Left kidney (tissue), 8 donors: ENCODE results near the gene CCR4. TPM values are rescaled to one million over a fixed set of nuclear protein-coding genes. Genes with fewer than 3 reads are reported as not detected.
"Not testable (repeated sequence)": the region's sequence is repeated elsewhere in the genome, so short reads cannot be mapped to it uniquely, and the experiment has no call there.

Experiments
- DNase-seq: peaks from one replicate; pipeline ENCODE4 v3.0.0-alpha.2; 2013
- long read RNA-seq, 8 donors: transcript quantifications; one replicate each; lab custom pipeline, GENCODE V29; 2026
- polyA plus RNA-seq: library from polyadenylated mRNA; unstranded; fragments of 120-200 nt; gene quantifications from one replicate; pipeline ENCODE4 v1.2.1, GENCODE V29; 2013; ENCODE audit not compliant: insufficient read length

Gene CCR4
- 0.18 TPM for polyA plus RNA-seq
- long read RNA-seq, donor 1 = 0 reads
- long read RNA-seq, donor 2, partial matches to known transcripts = 32 of 51 reads
- long read RNA-seq, donor 2, other reads (novel, unspliced or antisense) = 19 of 51 reads
- long read RNA-seq, donor 3 = 0 reads
- long read RNA-seq, donor 4 = 0 reads
- long read RNA-seq, donor 5 = 0 reads
- long read RNA-seq, donor 6 = 0 reads
- long read RNA-seq, donor 7 = 0 reads
- long read RNA-seq, donor 8 = 0 reads

DNA sequence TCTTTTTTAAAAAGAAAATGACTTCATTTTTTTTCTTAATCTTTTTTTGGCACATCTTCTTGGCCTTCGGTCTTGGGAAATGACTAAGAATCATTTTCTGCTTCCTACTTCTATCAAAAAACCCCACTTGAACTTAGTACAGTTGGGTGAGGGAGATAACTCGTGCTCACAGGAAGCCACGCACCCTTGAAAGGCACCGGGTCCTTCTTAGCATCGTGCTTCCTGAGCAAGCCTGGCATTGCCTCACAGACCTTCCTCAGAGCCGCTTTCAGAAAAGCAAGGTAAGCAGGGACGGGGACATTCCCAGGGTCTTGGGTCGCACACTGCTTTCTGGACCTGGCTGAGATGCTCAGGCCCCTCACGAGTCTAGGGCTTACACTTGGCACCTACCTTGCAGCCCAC lies at the start of gene CCR4:
CCR4 (plus strand) TSS at position 235 of the 402 bp plus-strand sequence. CDS start 1,779 bp downstream, outside the sequence.
- DNase-seq = no peak

DNA sequence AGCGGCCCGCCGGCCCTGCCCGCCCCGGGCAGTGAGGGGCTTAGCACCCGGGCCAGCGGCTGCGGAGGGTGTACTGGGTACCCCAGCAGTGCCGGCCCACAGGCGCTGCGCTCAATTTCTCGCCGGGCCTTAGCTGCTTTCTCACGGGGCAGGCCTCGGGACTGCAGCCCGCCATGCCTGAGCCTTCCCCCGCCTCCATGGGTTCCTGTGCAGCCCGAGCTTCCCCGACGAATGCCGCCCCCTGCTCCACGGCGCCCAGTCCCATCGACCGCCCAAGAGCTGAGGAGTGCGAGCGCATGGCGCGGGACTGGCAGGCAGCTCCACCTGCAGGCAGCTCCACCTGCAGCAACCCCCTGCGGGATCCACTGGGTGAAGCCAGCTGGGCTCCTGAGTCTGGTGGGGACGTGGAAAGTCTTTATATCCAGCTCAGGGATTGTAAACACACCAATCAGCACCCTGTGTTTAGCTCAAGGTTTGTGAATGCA lies 48.5 kb upstream of the CCR4 start:
- DNase-seq = peak; percentile 27

DNA sequence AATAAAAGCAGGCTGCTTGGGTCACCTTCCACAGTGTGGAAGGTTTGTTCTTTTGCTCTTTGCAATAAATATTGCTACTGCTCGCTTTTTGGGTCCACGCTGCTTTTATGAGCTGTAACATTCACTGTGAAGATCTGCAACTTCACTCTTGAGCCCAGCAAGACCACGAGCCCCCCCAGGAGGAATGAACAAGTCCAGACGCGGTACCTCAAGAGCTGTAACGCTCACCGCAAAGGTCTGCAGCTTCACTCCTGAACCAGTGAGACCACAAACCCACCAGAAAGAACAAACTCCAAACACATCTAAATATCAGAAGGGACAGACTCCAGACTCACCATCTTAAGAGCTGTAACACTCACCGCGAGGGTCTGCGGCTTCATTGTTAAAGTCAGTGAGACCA lies 47.5 kb upstream of the CCR4 start:
- no peak for DNase-seq

DNA sequence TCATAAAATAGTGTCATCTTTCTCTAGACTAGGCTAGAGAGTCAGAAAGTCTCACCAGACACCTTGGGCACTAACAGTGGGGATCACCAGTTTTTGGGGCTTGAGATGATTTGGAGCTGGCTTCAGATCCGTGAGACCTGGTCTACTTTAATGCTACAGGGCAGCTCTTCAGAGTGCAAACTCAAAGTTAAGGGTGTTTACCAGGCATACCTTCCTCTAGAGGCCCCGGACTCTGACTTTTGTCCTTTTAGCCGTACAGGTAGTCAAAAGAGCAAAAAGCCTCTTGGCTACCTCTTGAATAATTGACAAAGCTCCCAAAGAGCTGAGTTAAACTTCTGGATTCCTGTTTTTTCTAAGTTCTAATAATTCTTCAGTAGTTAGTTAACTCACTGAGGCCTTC lies 41.4 kb upstream of the CCR4 start:
- no peak for DNase-seq

DNA sequence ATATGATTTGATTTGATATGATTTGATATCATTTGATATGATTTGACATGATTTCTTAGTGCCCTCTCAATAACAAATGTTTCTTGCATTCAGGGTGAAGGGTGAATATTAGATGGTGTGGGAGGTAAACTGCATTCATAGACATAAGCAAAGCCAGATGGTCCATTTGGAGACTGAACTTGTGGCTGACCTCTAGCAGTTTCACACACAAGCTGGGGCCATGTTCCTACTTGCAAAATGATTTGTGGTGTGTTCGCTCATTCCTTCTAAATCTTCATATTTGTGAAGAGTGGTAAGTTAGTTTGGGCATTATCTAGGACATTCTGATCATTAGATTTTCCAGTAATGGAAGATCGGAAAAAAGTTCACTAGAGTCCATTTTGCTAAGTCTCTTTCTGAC lies 40.5 kb upstream of the CCR4 start:
- DNase-seq = no peak

DNA sequence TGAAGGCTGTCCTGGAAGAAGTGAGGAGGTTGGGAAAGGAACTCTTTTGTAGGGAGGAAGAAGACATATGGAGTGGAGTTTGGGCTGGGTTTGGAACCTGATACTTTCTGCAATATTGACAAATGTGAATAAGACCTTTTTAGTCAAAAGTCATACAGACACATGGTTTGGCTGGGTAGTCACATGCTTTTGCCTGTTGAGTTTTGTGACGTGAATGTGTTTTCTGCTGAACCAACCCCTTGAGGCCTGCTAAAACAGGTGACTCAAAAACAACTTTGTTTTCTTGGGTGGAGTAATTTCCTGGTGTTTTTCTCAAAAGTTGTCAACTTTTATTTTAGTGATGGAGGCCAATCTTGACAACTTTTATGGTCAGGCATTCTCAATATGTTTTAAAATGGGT lies 39.4 kb upstream of the CCR4 start:
- DNase-seq = no peak

DNA sequence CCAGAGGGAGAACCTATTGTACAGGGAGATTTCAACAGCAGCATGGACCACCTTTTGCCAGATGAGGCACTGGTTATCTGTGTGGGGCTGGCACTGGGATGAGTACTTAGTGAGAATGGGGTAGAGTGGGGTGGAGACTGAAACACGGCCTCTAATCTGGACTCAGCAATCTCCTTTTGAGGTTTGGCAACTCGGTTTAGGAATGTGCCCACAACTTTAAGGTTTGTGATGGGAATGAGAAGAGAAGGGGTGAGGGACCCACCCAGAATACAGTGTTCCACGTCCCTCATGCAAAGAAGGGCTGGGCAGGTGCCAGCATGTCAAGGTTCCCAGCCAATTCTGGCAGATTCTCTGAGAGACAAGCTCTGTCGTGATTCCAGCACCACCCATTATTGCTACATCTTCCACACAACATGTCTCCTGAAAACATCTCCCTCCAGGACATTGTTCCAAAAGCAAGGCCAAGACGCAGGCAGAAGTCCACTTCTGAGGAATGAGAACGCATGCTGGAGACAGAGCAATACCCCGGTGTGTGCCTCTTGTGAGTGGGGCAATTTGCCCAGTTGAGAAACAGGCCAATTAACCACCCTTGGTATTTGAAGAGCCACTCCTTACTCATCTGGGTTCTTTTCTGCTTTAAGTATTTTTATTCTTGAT lies 37.5 kb upstream of the CCR4 start:
- no peak for DNase-seq

DNA sequence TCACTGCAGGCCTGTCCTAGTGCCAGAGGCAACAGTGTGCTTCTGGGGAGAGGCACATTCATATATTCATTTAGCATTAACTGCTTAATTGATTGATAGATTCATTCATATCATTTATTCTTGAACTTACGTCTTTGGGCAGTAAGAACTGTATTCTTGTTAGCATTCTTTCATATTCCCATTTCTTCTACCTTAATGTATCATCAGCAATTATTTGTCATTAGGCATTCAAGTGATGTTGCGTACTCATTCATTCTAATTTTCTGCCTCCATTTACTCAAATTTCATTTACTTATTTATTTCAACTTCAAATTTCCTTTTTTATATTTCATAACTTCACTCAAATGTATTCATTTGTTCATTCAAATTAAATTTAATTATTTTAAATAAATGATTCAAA lies 31.5 kb upstream of the CCR4 start:
- no peak for DNase-seq

DNA sequence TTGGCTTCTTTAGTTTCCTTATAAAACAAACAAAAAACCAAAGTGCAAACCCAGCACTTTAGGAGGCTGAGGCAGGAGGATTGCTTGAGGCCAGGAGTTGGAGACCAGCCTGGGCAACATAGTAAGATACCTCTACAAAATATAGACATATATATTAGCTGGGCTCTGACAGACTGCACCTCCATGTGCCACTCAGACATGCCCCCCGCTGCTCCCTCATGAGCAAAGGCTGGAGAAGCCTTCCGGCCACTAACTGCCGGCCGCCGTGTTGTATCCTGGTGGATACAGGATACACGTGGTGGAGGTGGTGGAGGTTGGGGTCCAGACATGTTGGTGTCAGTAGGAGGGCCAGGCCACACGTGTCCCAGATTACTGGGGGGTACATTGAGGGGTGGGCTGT lies 29.4 kb upstream of the CCR4 start:
- no peak for DNase-seq

DNA sequence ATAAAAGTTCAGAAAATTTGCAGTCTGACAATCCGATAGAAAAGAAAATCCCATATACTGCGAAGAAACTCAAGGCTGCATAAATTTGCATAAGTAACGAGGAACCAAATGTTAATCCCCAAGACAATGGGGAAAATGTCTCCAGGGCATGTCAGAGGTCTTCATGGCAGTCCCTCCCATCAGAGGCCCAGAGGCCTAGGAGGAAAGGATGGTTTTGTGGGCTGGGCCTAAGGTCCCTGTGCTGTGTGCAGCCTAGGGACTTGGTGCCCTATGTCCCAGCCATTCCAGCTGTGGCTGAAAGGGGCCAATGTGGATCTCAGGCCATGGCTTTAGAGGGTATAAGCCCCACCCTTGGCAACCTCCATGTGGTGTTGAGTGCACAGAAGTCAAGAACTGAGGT lies 21.3 kb upstream of the CCR4 start:
- no peak for DNase-seq

DNA sequence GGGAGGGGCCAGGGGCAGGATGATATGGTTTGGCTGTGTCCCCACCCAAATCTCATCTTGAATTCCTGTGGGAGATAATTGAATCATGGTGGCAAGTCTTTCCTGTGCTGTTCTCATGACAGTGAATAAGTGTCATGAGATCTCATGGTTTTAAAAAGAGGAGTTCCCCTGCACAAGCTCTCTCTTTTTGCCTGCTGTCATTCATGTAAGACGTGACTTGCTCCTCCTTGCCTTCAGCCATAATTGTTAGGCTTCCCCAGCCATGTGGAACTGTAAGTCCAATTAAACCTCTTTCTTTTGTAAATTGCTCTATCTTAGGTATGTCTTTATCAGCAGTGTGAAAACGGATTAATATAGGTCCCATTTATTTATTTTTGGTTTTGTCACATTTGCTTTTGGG lies 20.2 kb upstream of the CCR4 start:
- DNase-seq = not testable (repeated sequence)

DNA sequence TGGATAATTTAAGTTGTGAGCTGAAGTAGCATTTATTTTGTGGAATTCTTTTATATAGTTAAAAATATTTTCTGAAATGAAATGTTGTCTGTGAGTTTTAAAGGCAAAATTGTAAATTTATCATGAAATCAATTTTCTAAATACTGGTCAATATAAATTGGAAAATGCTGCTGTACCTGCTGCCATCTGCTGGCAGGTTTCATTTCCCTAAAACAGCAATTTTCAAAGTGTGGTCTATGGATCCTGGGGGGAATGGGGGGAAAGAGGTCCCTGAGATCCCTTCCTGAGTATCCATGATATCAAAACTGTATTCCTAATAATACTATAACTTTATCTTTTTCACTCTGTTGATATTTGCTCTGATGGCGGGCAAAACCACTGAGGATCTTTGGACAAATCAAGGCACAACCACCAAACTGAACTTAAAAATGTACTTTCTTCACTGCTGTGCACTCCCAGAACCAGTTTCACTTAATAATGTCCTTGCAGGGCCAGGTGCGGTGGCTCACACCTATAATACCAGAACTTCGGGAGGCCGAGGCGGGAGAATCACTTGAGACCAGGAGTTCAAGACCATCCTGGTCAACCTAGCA lies 17.2 kb upstream of the CCR4 start:
- no peak for DNase-seq

DNA sequence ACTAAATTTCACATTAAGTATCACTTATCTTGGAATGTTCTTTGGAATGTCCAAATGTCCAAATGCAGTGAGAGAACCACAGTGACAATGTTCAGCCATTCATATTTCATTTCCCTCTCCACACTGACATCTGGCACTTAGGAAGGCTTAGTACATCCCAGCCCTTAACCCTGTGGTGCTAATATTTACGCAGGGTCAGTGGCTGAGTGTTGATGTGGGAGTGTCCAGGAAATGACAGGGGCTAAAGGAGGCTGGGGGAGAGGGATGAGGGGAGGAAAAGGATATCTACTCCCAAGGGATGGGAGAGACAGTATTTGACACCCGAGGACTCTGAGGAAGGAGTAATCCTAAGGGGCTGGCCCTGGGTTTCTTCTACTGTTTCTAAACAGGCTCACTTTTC lies 14.1 kb upstream of the CCR4 start:
- no peak for DNase-seq

DNA sequence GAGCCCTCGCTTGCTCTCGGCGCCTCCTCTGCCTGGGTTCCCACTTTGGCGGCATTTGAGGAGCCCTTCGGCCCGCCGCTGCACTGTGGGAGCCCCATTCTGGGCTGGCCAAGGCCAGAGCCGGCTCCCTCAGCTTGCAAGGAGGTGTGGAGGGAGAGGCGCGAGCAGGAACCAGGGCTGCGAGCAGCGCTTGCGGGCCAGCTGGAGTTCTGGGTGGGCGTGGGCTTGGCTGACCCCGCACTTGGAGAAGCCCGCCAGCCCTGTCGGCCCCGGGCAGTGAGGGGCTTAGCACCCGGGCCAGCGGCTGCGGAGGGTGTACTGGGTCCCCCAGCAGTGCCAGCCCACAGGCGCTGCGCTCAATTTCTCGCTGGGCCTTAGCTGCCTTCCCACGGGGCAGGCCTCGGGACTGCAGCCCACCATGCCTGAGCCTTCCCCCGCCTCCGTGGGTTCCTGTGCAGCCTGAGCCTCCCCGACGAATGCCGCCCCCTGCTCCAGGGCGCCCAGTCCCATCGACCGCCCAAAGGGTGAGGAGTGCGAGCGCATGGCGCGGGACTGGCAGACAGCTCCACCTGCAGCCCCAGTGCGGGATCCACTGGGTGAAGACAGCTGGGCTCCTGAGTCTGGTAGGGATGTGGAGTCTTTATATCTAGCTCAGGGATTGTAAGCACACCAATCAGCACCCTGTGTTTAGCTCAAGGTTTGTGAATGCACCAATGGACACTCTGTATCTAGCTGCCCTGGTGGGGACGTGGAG lies 11.7 kb upstream of the CCR4 start:
- DNase-seq = not testable (repeated sequence)

DNA sequence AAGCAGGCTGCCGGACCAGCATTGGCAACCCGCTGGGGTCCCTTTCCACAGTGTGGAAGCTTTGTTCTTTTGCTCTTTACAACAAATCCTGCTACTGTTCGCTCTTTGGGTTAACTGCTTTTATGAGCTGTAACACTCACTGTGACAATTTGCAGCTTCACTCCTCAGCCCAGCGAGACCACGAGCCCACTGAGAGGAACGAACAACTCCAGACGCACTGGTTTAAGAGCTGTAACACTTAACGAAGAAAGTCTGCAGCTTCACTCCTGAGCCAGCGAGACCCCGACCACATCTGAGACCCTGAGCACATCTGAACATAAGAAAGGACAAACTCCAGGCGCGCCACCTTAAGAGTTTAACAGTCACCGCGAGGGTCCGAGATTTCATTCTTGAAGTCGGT lies 10.7 kb upstream of the CCR4 start:
- DNase-seq = no peak

DNA sequence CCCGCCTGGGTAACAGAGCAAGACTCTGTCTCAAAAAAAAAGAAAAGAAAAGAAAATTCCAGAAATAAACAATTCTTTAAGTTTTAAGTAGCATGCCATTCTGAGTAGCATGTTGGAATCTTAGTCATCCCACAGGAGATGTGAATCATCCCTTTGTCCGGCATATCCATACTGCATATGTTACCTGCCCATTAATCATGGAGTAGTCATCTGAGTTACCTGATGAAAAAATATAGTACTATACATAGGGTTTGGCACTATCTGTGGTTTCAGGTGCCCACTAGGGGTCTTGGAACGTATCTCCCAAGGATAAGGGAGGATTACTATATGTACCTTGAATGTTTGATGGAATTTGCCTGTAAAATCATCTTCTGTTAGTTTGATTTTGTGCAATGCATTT lies 6.3 kb upstream of the CCR4 start:
- no peak for DNase-seq

DNA sequence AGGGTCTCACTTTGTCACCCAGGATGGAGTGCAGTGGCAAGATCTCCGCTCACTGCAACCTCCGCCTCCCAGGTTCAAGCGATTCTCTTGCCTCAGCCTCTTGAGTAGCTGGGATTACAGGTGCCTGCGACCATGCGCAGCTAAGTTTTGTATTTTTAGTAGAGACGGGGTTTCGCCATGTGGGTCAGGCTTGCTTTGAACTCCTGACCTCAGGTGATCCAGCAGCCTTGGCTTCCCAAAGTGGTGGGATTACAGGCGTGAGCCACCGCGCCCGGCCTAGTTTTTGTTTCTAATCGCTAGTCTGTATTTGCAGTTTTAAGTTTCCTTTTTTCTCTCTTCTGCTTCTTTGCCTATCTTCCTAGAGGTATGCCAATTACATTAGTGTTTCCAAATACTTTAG lies 5.8 kb upstream of the CCR4 start:
- DNase-seq = not testable (repeated sequence)

DNA sequence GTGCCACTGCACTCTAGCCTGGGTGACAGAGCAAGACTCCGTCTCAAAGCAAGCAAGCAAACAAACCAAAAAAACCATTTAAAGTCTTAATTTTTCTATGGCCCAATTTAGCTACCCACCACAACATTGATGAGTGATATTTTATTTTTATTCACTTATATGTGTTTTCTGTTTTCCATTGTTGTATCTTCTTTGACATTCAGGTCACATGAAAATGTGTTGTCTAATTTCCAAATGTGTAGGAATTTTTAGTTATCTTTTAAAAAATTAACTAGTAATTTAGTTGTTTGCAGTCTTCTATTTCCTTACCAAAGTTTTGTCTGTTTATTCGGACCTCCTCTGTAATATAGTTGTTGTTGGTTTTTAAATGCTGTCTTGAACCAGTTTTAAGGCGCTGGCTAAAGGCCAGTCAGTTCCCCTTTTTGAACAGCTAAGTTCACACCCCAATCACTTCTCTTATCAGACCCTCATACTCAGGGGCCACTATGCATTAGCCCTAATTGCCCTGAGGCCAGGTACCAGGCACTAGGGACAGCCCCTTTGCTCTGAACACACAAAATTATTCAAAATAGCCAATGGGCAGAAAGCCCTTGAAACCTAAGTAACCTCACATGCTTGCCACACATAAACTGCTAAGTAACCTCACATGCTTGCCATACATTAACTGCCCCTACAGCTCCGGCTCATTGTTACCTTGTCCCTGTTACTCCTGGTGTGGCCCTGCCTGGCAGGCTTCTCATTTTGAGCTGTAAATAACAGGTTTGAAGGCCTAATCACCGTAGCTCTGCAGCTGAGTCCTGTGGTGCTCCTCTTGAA lies 4.3 kb upstream of the CCR4 start:
- DNase-seq = no peak

DNA sequence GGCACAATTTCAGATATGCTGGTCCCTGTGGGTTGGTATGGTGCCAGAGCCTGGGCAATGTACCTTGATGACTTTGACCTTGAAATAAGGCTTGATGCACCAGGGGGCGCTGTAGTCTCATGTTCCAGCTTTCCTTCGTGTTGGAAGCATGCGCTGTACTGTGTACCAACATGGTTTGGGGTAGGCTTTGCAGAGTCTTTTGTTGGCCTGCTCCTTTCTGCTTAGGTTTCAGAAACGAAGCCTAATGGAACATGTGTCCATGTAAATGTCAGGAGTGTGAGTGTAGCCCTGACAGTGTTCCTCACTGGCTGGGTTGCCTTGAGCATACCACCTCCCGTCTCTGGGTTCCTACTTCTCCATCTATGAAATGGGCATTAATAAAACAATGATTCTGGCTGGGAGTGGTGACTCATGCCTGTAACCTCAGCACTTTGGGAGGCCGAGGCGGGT lies 3.6 kb upstream of the CCR4 start:
- DNase-seq = peak; percentile 87

DNA sequence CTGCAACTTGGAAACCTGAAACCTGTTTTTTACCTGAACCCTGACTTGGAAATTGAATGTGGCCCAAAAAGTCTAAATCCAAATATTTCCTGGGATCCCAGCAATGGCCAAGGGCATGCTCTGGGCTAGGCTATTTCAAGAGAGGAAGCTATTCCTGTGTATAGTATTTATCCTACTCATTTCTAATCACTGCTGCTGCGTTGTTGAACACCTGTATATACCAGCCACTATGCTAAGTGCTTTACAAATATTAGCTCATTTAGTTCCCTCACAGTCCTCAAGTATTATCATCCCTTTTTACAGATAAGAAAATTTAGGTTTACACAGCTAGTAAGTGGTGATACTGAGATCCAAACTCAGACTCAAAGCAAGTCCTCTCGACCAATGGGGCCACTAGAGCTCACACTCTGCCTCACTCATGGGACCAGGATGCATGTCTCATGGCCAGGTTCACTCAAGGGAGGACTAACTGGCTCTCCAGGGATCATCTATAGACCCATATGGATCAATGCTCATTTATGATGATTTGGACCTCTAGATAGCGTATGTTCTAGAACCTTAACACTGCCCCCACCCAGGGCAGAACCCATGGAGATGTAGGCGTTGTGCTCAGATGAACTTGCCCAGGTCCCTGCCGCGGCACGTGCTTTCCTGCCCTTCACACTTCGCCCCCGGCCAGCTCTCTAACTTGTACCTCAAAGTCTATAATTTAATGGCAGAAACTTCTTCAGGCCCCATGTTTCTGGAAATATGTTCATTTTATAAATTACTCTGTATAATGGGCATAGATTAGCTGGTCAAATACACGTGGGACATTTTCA lies 2.6 kb upstream of the CCR4 start:
- no peak for DNase-seq

DNA sequence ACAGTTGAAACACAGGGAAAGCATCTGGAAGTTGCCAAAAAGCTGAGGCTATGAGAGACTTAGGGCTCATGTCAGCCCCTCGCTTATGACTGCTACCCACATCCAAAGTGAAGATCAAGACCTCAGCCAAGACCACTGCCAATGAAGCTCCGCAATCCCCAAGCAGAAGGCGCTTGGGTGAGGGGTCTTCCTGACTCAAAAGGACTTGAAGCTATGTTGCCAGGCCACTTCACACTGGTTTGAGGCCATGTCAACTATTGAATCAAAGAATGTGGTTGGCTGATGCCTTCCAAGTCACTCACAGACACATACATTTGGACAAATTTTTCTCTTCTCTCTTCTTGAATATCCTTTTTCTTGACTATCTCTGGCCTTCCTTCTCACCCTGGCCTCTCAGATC lies 928 bp upstream of the CCR4 start:
- no peak for DNase-seq
